A549 (cell line): Measurements from ENCODE around the gene DRD3. TPM values are rescaled to one million over a fixed set of nuclear protein-coding genes. Genes with fewer than 3 reads are reported as not detected.

Experiments used
- ATAC-seq, 2 experiments: fragments of 200-7000 bp in 1 of 2; fragments of >200 bp in 1 of 2; cut with Nextera tagmentation in 1 of 2; cut with Tn5 transposase in 1 of 2; 3 replicates each; pipeline versions ENCODE4 v1.8.0 to v1.9.1; 2018 to 2020; ENCODE audit warnings: mild to moderate bottlenecking in 1 of 2, moderate library complexity in 1 of 2
- CTCF ChIA-PET: fragments of 300-600 bp; sonication (Branson Sonifier 250); formaldehyde crosslinking; extraction: SDS; loops from one replicate; lab custom pipeline; 2021; ENCODE audit warnings: antibody characterized with exemption, inconsistent platforms; lab: Yijun Ruan, JAX
- POLR2A ChIA-PET: fragments of 350-600 bp; formaldehyde crosslinking; extraction: SDS; loops from one replicate; lab custom pipeline; 2021; ENCODE audit warnings: antibody characterized with exemption, inconsistent platforms; lab: Yijun Ruan, JAX
- DNase-seq, 2 experiments: peaks; one replicate each; pipeline versions ENCODE4 v3.0.0 to v3.0.0-alpha.2; 2011 to 2016; ENCODE audit warnings: low read depth in 1 of 2, low spot score in 1 of 2
- FAIRE-seq: peaks from 2 replicates; lab custom pipeline; 2011; peaks lifted over from hg19 to GRCh38; lab: Jason Lieb, UNC
- H3K27ac ChIP-seq, 2 experiments: fragments of >200 bp; sonication (Bioruptor Twin); formaldehyde crosslinking; 3 replicates each; pipeline ENCODE4 v1.5.1; 2016 to 2017
- H3K4me1 ChIP-seq: fragments of >200 bp; sonication (Bioruptor Twin); formaldehyde crosslinking; 3 replicates; pipeline ENCODE4 v1.6.1; 2016
- H3K4me2 ChIP-seq: fragments of >200 bp; sonication (Bioruptor Twin); formaldehyde crosslinking; 3 replicates; pipeline ENCODE4 v1.6.1; 2016
- H3K4me3 ChIP-seq: fragments of >200 bp; sonication (Bioruptor Twin); formaldehyde crosslinking; 3 replicates; pipeline ENCODE4 v1.5.1; 2016
- H3K9me3 ChIP-seq: fragments of >200 bp; sonication (Bioruptor Twin); formaldehyde crosslinking; 3 replicates; pipeline ENCODE4 v1.6.1; 2016
- BHLHE40 ChIP-seq: IDR thresholded peaks from 2 replicates; pipeline ENCODE4 v1.6.1; 2012; ENCODE audit warnings: low read depth, low read length, inconsistent platforms
- CBX2 ChIP-seq: fragments of 200-600 bp; sonication (generic); IDR thresholded peaks from 2 replicates; pipeline ENCODE4 v1.6.1; 2016; ENCODE audit warnings: low read depth, mild to moderate bottlenecking, borderline replicate concordance
- CBX8 ChIP-seq: fragments of 200-600 bp; sonication (generic); IDR thresholded peaks from 2 replicates; pipeline ENCODE4 v1.6.1; 2016
- CHD2 ChIP-seq: fragments of 150-350 bp; IDR thresholded peaks from 2 replicates; pipeline ENCODE4 v1.6.1; 2014; ENCODE audit warnings: low read length; ENCODE audit not compliant: partially characterized antibody
- EHMT2 ChIP-seq: fragments of 200-600 bp; sonication (generic); IDR thresholded peaks from 2 replicates; pipeline ENCODE4 v1.6.1; 2016; ENCODE audit warnings: antibody characterized with exemption, low read depth, mild to moderate bottlenecking, moderate library complexity
- EP300 ChIP-seq, 2 experiments: fragments of >200 bp; sonication (Bioruptor Twin); formaldehyde crosslinking; IDR thresholded peaks; 2 replicates in 1 of 2; 3 replicates in 1 of 2; pipeline ENCODE4 v1.6.1; 2016 to 2017
- GATA3 ChIP-seq: IDR thresholded peaks from 2 replicates; pipeline ENCODE4 v1.6.1; 2012; ENCODE audit warnings: borderline replicate concordance
- HDAC2 ChIP-seq: fragments of 200-600 bp; sonication (generic); IDR thresholded peaks from 2 replicates; pipeline ENCODE4 v1.6.1; 2016
- JUN ChIP-seq, 2 experiments: fragments of >200 bp; sonication (Bioruptor Twin); formaldehyde crosslinking; IDR thresholded peaks; 2 replicates in 1 of 2; 3 replicates in 1 of 2; pipeline ENCODE4 v1.6.1; 2016 to 2017
- JUNB ChIP-seq: fragments of >200 bp; sonication (Bioruptor Twin); formaldehyde crosslinking; IDR thresholded peaks from 2 replicates; pipeline ENCODE4 v1.6.1; 2016
- KDM5A ChIP-seq: fragments of 200-600 bp; sonication (generic); IDR thresholded peaks from 2 replicates; pipeline ENCODE4 v1.6.1; 2016; ENCODE audit warnings: antibody characterized with exemption, mild to moderate bottlenecking
- PHF8 ChIP-seq: fragments of 200-600 bp; sonication (generic); IDR thresholded peaks from 2 replicates; pipeline ENCODE4 v1.6.1; 2016; ENCODE audit warnings: low read depth, mild to moderate bottlenecking, antibody characterized with exemption, moderate library complexity, borderline replicate concordance
- POLR2AphosphoS2 ChIP-seq: conservative IDR thresholded peaks from 2 replicates; pipeline ENCODE4 v1.6.1; 2012; ENCODE audit warnings: low read length, improper control_type of control experiment, inconsistent platforms
- RAD21 ChIP-seq, 2 experiments: fragments of >200 bp in 1 of 2; sonication (Bioruptor Twin) in 1 of 2; formaldehyde crosslinking in 1 of 2; IDR thresholded peaks in 1 of 2; conservative IDR thresholded peaks in 1 of 2; 2 replicates in 1 of 2; 3 replicates in 1 of 2; pipeline ENCODE4 v1.6.1; 2012 to 2018; ENCODE audit warnings: inconsistent platforms in 1 of 2
- RCOR1 ChIP-seq: fragments of 150-350 bp; IDR thresholded peaks from 2 replicates; pipeline ENCODE4 v1.6.1; 2014; ENCODE audit warnings: antibody characterized with exemption, low read length, low read depth
- RFX5 ChIP-seq: fragments of 450-650 bp; IDR thresholded peaks from 2 replicates; pipeline ENCODE4 v1.7.1; 2014; ENCODE audit warnings: antibody characterized with exemption, mild to moderate bottlenecking, moderate library complexity
- SMC3 ChIP-seq: fragments of >200 bp; sonication (Bioruptor Twin); formaldehyde crosslinking; IDR thresholded peaks from 3 replicates; pipeline ENCODE4 v1.6.1; 2018; ENCODE audit warnings: inconsistent platforms
- TP53 ChIP-seq: fragments of 250-450 bp; sonication (Bioruptor Pico); IDR thresholded peaks from 2 replicates; pipeline ENCODE4 v1.5.0; 2021; ENCODE audit warnings: mild to moderate bottlenecking, moderate library complexity
- ZFP36 ChIP-seq: fragments of 450-650 bp; IDR thresholded peaks from 2 replicates; pipeline ENCODE4 v1.6.1; 2014; ENCODE audit warnings: borderline replicate concordance; ENCODE audit not compliant: partially characterized antibody
- WGBS: methylation state at CpG from one replicate; pipeline ENCODE4 v1.1.6; 2017; ENCODE audit errors: missing lambda C conversion rate; 5-methylcytosine and 5-hydroxymethylcytosine counted together
- polyA plus RNA-seq, 4 experiments: library from polyadenylated mRNA; depleted of rRNA in 3 of 4; stranded (reverse); fragments of >200 nt; fragmentation: RNase III in 1 of 4; extraction: RNeasy Plus Mini Kit Qiagen cat#74134 plus additional on column Dnase treatment in 1 of 4; gene quantifications; 2 replicates in 3 of 4; 3 replicates in 1 of 4; pipeline ENCODE4 v1.2.3, GENCODE V29; 2011 to 2017
- TF ChIP-seq, protein P1 (sequence below): fragments of 450-650 bp; IDR thresholded peaks from 2 replicates; pipeline ENCODE4 v1.6.1; 2014; ENCODE audit warnings: antibody characterized with exemption
- TF ChIP-seq, protein P2 (sequence below): fragments of >200 bp; sonication (Bioruptor Twin); formaldehyde crosslinking; IDR thresholded peaks from 2 replicates; pipeline ENCODE4 v1.6.1; 2016
- TF ChIP-seq, protein P3 (sequence below): fragments of 200-600 bp; sonication (generic); IDR thresholded peaks from 2 replicates; pipeline ENCODE4 v1.6.1; 2016; ENCODE audit warnings: antibody characterized with exemption, mild to moderate bottlenecking, moderate library complexity
- TF ChIP-seq, protein P4 (sequence below): IDR thresholded peaks from 2 replicates; pipeline ENCODE4 v1.6.1; 2012
- TF ChIP-seq, protein P5 (sequence below): fragments of >200 bp; sonication (Bioruptor Twin); formaldehyde crosslinking; IDR thresholded peaks from 3 replicates; pipeline ENCODE4 v1.5.1; 2016

DRD3 gene
- polyA plus RNA-seq, 2 of the 4 experiments (the other 2 are of a cell fraction) = not detected

DNA sequence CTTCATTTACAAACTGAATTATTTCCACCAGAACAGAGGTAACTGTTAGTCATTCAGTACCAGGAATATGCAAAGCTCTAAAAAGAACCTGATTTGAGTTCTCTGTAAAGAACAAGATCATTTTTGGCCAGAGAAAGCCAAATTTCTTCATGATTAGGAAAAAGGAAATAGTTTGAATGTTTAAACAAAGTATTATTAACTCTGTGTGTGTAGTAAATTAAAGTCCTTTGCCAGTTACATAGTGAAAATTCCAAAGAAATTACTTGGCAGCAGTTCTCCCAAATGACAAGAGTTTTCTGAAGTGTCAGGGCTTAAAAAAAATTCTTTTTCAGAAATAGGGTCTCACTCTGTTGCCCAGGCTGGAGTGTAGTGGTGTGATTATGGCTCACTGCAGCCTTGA lies 97.8 kb downstream of the DRD3 start:
- POLR2A ChIA-PET = no interaction called here
- no peak for TF ChIP-seq RAD21 (conservative IDR thresholded peaks at IDR 0.05 in 1 of 2, IDR thresholded peaks at IDR 0.05 in 1 of 2)
- no peak for TF ChIP-seq PHF8
- no peak for TF ChIP-seq CHD2
- TF ChIP-seq BHLHE40 = no peak
- TF ChIP-seq ZFP36 = no peak
- no peak for TF ChIP-seq GATA3
- no peak for TF ChIP-seq RFX5
- TF ChIP-seq, all 56 proteins: peak for 0
- no peak overlapping the region for H3K27ac ChIP-seq
- no peak overlapping the region for H3K4me2 ChIP-seq
- H3K4me1 ChIP-seq = no peaks in the 10 kb centered on the region
- FAIRE-seq (no peak), DNase-seq (no peak), ATAC-seq (no peak)
- H3K4me3 ChIP-seq = no peak overlapping the region
- no peaks in the 10 kb centered on the region for H3K9me3 ChIP-seq
- CTCF ChIA-PET = no interaction called here

DNA sequence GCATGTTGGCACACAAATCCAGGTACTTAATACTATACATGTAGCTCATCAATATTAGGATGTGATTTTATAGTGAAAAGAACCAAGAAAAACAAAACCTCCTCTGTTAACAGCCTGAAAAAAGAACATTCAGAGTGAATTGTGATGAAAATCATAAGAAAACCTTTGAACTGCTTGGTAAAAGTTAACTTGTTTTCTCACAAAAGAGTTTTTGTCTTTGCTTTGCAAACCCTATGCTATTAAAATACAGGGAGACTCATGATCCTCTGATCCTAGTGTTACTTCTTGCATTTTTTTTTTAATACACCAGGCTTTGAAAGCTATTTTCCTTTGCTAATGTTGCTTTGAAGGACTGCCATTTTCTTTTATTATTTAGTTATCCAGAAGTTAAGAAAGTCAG lies 98.7 kb downstream of the DRD3 start:
- POLR2A ChIA-PET = no interaction called here
- no peaks in the 10 kb centered on the region for H3K9me3 ChIP-seq
- ATAC-seq = no peak
- no peak for TF ChIP-seq HDAC2
- TF ChIP-seq, protein P1, sequence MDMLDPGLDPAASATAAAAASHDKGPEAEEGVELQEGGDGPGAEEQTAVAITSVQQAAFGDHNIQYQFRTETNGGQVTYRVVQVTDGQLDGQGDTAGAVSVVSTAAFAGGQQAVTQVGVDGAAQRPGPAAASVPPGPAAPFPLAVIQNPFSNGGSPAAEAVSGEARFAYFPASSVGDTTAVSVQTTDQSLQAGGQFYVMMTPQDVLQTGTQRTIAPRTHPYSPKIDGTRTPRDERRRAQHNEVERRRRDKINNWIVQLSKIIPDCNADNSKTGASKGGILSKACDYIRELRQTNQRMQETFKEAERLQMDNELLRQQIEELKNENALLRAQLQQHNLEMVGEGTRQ = no peak
- TF ChIP-seq SMC3 = no peak
- TF ChIP-seq CBX8 = no peak
- TF ChIP-seq, protein P2, sequence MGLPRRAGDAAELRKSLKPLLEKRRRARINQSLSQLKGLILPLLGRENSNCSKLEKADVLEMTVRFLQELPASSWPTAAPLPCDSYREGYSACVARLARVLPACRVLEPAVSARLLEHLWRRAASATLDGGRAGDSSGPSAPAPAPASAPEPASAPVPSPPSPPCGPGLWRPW = no peak
- TF ChIP-seq JUN (IDR thresholded peaks at IDR 0.05) = no peak
- TF ChIP-seq TP53 (CRISPR knock-in tag) = no peak
- no peak for TF ChIP-seq EHMT2
- TF ChIP-seq, all 56 proteins: peak for 0
- DNase-seq (no peak), FAIRE-seq (no peak)
- Histone ChIP-seq H3K4me2 (no peak overlapping the region), H3K27ac (no peak overlapping the region), H3K4me1 (no peaks in the 10 kb centered on the region), H3K4me3 (no peak overlapping the region)
- CTCF ChIA-PET = no interaction called here

DNA sequence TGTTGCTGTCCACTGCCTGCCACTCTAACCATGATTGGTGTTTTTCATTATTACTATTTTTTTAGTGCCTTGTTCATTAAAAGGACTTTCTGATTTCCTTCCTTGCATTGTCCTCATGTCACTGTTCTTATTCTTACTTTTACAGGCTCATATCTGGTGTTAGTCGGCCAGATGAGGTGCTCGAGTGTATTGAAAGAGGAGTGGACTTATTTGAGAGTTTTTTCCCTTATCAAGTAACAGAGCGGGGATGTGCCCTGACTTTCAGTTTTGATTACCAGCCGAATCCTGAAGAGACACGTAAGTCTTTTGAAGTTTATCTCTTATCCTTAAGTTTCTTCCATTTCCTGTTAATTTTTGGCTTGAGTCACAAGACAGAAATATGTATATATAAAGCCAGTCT lies 99.1 kb downstream of the DRD3 start:
- TF ChIP-seq, protein P3, sequence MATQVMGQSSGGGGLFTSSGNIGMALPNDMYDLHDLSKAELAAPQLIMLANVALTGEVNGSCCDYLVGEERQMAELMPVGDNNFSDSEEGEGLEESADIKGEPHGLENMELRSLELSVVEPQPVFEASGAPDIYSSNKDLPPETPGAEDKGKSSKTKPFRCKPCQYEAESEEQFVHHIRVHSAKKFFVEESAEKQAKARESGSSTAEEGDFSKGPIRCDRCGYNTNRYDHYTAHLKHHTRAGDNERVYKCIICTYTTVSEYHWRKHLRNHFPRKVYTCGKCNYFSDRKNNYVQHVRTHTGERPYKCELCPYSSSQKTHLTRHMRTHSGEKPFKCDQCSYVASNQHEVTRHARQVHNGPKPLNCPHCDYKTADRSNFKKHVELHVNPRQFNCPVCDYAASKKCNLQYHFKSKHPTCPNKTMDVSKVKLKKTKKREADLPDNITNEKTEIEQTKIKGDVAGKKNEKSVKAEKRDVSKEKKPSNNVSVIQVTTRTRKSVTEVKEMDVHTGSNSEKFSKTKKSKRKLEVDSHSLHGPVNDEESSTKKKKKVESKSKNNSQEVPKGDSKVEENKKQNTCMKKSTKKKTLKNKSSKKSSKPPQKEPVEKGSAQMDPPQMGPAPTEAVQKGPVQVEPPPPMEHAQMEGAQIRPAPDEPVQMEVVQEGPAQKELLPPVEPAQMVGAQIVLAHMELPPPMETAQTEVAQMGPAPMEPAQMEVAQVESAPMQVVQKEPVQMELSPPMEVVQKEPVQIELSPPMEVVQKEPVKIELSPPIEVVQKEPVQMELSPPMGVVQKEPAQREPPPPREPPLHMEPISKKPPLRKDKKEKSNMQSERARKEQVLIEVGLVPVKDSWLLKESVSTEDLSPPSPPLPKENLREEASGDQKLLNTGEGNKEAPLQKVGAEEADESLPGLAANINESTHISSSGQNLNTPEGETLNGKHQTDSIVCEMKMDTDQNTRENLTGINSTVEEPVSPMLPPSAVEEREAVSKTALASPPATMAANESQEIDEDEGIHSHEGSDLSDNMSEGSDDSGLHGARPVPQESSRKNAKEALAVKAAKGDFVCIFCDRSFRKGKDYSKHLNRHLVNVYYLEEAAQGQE = no peak
- TF ChIP-seq EP300 (IDR thresholded peaks at IDR 0.05) (no peak), RCOR1 (no peak), POLR2AphosphoS2 (no peak), SMC3 (no peak), HDAC2 (no peak), PHF8 (no peak), CBX2 (no peak), RFX5 (no peak), KDM5A (no peak), ZFP36 (no peak), JUNB (no peak)
- TF ChIP-seq, protein P4, sequence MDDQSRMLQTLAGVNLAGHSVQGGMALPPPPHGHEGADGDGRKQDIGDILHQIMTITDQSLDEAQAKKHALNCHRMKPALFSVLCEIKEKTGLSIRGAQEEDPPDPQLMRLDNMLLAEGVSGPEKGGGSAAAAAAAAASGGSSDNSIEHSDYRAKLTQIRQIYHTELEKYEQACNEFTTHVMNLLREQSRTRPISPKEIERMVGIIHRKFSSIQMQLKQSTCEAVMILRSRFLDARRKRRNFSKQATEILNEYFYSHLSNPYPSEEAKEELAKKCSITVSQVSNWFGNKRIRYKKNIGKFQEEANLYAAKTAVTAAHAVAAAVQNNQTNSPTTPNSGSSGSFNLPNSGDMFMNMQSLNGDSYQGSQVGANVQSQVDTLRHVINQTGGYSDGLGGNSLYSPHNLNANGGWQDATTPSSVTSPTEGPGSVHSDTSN = no peak
- TF ChIP-seq, protein P5, sequence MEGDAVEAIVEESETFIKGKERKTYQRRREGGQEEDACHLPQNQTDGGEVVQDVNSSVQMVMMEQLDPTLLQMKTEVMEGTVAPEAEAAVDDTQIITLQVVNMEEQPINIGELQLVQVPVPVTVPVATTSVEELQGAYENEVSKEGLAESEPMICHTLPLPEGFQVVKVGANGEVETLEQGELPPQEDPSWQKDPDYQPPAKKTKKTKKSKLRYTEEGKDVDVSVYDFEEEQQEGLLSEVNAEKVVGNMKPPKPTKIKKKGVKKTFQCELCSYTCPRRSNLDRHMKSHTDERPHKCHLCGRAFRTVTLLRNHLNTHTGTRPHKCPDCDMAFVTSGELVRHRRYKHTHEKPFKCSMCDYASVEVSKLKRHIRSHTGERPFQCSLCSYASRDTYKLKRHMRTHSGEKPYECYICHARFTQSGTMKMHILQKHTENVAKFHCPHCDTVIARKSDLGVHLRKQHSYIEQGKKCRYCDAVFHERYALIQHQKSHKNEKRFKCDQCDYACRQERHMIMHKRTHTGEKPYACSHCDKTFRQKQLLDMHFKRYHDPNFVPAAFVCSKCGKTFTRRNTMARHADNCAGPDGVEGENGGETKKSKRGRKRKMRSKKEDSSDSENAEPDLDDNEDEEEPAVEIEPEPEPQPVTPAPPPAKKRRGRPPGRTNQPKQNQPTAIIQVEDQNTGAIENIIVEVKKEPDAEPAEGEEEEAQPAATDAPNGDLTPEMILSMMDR = no peak
- TF ChIP-seq, protein P1 = no peak
- ChIA-PET CTCF (no interaction called here), POLR2A (no interaction called here)
- no peak overlapping the region for H3K4me3 ChIP-seq
- 93% methylated on average over 5 of the region's 5 CpGs for WGBS
- DNase-seq (no peak), FAIRE-seq (no peak), ATAC-seq (no peak)
- no peaks in the 10 kb centered on the region for H3K4me1 ChIP-seq
- H3K27ac ChIP-seq = no peak overlapping the region
- H3K9me3 ChIP-seq = no peaks in the 10 kb centered on the region
- H3K4me2 ChIP-seq = no peak overlapping the region
